NCI-H524 (cell line): ENCODE measurements around the gene TNFSF15.

Experiments used
- DNase-seq, 2 experiments: peaks; one replicate each; lab custom pipeline; 2025; lab: John Stamatoyannopoulos, UW

Gene TNFSF15

DNA sequence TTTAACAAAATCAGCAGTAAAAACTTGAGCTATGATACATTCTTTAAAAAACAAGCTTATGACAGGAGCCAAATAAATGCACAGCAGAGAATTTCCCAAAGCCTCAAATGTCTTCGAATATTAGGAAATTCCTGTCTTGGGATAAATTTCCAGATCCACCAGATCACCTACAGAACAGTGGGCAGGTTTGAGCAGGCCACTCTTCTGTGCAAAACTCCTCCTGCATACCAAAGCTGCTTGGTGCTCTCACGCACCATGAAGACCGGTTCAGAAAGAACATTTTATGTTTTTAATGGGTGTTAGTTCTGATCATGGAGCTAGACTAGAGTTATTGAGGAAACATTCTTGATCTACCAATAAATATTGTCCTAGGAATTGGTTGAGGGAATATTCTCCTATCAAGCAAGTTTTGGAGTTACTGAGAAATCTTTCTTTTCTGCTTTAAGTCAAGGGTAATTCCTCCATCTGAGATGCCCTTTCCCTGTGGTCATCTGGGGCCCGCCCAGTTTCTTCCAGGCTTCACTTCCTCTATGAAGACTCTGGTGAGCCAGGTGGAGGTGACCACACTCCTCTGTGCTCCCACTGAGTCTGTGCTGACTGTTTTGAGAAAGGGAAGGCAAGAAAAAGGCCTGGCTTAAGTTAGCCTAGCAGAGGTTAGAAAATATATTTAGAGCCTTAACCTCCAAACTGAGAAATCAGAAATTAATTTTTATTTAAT, 17.9 kb downstream of the TNFSF15 start:
- no peak for DNase-seq

DNA sequence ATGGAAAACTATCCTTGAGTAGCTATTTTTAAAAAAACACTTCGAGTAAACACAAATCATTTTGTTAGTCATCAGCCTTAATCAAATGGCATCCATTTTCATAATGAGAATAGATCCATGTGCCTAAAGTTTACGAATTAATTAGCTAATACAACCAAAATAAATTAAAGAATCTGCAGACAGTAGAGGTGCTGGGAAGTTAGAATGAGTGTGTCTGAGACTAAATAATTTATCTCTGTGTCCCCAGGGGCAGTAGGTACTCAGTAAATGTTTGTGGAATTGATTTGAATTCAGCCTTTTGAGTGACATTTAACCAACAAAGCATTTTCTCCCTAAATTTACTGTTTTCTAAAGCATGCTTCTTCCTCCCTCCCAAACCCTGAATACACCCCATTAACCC, 18.6 kb downstream of the TNFSF15 start:
- no peak for DNase-seq

DNA sequence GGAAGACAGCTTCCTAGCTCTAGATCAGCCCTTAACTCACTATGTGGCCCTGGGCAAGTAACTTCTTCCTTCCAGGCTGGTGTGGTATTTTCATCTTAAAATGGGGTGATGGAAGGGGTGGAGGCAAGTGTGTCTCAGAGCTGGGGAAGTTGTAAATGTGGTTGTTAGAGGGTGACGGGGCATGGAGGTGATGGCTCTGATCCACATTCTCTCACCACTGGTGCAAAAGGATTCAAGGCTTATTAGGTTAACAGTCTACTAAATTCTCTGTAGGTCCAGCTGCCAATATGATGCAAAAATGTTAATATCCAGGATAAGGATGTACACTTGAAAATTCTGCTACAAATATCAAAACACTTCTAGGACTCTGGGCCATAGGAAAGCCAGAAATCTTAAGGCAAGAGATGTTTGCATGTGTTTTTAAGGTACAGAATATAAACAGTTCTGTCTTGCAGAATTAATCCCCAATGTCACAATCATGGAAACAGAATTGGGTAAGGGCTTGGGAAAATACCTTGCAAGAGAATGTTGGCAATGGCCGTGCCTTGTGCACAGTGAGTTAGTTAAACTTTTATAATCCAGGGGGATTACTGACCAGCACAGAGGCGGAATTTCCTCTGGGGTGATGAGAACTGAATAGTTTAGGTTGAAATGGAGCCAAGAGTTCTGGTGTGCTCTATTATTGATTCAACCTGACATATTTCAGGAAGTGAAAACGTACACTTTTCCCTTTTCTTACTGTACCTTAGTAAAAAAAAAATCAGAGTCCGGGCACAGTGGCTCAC, 19.8 kb downstream of the TNFSF15 start:
- no peak for DNase-seq

DNA sequence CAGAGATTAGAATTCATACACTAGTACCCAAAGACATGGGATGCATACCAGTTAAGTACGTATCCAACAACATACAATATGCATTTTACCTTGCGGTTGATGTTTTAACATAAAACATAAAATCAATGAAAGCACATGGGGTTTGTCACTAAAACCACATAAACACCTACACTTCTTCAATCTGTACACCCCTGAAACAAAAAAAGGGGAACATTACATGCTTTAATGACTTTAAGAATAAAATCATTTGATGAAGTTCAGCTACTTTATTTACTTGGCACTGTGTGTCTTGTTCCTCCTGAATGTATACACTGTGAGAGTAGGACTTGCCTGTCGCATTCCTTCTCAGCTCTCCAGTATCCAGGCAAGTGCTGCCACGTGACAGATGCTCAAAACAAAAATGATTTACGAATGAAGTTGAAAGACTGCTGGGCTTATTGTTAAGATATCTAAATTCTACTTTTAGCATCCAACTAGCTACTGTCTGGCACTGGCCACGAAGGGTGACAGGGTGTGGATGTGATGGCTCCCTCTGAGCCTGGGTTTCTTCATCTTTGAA, 21.0 kb downstream of the TNFSF15 start:
- DNase-seq = no peak

DNA sequence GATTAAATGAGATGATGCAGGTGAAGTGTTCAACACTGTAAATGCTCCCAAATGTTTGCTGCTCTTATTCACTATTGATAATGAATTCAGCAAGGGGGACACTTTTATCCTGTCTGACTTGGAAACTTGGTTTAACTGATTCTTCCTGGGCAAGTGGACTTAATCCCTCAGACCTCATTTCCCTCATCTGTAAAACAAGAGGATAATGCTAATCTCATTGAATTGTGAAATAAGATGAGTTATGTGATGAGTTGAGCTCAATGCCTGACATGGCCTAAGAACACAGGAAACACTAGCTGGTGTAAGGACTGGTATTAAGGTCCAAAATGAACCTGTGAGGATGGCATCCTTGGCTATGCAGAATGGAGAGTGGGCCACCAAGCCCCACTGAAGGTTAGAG, 23.3 kb downstream of the TNFSF15 start:
- no peak for DNase-seq

DNA sequence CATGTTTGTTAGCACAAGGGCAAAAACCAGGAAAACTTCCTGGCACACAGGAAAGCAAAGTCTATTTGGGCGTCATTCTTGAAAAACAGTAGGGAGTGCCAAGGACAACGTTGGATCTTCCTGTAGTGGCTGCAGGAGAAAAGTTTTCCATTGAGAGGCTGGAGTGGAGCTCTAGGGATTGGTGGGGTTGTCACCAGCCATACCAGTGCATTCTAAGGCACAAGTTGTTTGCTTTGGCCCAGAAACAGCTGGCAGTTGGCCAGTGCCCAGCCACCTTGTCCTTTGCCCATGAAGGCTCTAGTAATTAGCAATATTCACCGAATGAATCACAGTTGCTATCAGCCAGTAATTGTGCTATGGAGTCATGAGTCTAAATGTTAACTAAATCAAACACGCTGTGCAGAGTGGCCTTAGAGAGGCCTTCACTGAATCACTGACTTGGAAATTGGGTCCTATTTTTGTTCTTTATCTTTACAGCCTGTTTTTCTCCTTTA, 26.4 kb downstream of the TNFSF15 start:
- DNase-seq = no peak

DNA sequence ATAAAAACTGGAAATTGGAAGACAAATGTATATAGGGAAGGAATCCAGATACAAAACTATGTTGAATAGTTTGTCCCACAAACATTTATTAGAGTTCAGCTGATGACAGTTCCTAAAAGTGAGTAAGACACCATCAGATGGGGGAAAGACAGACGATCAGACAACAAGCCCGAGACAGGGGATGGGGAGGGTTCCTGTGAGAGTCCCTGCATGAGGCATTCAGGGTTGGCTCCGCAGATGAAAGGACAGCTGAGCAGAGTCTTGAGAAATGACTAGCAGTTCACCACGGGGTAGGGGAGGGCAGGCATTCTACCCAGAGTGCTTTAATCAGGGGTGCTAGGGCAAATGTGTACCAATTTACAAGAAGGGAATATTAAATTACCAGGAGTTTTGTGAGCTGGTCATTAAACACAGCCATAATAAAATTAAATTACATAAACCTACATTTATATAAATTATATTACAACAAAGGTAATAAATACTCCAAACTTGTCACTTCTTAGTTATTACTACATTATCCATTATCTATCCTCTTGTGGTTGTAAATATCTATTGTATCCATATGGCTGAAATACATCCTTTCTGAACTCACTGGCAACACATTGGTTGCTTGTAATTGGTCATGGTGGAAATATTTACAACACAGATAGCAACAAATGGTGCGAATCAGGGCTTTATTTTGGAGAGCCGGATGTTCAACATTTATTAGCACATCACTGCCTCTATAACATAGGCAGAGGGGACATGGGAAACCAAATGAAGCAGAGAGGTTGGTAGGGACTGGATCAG, 27.8 kb downstream of the TNFSF15 start:
- no peak for DNase-seq

DNA sequence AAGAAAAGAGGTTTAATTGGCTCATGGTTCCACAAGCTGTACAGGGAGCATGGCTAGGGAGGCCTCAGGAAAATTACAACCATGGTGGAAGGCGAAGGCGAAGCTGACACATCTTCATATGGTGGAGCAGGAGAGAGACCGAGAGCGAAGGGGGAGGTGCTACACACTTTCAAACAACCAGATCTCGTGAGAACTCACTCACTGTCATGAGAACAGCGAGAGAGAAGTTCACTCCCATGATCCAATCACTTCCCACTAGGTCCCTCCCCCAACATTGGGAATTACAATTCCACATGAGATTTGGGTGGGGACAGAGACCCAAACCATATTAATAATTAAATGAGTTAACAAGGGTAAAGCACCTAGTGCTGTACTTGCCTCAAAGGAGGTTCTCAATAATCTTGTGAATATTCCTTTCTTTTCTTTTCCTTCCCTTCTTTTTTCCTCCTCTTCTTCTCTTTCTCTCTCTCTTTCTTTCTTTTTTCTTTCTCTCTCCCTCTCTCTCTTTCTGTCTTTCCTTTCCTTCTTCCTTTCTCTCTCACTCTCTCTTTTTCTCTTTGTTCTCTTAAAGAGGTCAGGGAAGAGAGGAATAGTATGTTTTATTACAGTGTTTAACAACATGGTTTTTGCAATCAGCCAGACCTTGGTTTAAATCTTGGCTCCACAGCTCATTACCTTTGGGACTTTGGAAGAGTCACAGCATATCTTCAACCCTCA, 29.0 kb downstream of the TNFSF15 start:
- no peak for DNase-seq

DNA sequence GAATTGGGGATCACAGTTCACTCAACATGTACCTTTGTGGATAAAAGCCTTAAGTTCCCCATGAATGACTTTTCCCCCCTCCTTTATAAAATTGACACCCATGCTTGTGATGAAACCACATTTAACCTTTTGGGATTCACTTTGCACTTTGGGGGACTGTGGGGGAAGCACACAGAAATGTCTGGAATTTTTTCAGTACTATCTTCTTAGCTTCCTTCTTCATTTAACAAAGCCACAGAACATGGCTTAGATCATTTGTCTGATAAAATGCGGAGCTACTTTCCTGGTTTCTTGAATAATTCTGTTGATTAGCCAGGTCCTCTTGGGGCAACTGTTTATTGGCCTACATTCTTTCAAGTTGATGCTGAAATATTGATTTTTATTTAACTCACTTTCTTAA, 29.9 kb downstream of the TNFSF15 start:
- no peak for DNase-seq

DNA sequence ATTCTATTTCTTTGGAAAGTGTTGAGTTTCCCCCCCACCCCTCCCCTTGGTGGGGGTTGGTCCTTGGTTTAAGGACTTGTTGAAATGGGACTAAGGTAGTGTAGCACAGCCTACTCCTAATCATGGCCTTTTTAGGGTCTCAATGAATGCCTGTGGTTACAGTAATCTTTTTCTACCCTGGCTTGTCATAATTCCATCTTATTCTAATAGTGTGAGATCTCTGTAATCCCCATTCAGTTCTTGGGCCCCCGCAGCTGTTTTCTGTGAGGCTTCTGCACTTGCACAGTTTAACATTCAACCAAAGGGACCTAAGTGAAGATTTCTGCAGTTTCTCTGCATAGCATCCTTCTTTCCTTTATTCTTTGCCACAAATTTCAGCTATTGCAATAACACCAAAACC, 30.7 kb downstream of the TNFSF15 start:
- DNase-seq = no peak

DNA sequence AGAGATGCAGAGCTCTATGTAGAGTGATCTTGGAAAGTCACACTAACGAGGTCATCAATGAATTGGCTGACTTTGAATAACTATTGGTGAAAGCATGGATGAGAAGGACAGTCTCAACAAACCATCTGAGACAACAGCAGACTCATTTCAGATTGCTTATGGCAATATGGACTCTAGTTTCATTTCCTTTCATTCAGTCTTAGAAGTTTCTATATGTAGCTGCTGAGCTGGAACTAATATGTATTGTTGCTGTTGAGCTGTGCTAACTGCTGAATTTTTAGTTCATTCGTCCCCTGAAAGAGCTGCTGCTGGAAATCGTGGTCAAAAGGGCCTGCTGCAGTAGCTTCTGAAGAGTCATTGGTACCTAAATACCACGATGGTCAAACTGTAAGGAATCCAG, 31.3 kb downstream of the TNFSF15 start:
- no peak for DNase-seq

DNA sequence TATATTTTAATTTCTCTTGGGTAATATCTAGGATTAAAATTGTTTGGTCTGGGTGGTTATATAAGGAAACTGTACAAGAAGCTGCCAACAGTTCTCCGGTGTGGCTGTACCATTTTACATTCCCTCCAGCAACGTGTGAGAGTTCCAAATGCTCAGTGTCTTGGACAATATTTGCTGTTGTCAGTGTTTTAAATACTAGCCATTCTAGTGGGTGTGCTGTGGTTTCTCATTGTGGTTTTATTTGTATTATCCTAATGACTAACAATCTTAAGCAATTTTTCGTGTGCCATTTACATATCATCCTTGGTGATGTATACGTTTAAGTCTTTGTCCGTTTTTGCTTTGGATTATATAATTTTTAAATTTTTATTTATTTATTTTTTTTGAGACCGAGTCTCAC, 34.0 kb downstream of the TNFSF15 start:
- DNase-seq = no peak

DNA sequence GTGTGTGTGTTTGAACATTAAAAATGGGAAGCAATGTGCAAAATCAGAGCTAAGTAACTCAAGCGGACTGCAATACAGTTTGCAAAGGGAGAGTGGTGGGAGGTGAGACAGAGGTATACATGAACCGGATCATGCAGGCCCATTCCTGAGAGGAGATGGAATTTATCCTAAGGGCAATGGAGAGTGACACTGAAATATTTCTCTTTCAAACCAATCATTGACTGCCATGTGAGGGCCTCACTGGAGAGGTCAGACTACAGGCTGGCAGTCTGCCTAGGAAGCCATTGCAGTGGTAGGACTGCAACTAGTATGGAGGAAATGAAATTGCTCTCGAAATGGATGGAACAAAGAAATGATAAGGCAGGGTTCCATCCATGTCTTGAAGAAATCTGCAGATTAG, 34.8 kb downstream of the TNFSF15 start:
- DNase-seq = no peak

DNA sequence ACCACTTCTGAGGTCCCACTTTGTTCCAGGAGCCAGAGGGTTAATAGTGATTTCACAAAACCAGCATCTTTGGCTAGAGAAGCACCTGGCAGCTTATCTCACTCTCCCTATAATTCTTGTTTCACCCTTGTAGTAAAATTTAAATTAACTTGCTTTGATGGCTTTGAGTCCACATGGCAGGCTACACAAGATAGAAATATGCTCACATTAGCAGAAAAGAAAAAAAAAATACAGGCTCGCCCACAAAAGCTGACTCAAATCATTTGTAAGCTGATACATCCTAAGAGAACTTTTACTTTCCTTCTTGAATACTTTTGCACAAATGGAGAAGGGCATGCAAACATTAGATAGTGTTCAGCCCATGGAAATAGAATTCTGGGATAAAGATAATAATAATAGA, 36.2 kb downstream of the TNFSF15 start:
- DNase-seq = no peak

DNA sequence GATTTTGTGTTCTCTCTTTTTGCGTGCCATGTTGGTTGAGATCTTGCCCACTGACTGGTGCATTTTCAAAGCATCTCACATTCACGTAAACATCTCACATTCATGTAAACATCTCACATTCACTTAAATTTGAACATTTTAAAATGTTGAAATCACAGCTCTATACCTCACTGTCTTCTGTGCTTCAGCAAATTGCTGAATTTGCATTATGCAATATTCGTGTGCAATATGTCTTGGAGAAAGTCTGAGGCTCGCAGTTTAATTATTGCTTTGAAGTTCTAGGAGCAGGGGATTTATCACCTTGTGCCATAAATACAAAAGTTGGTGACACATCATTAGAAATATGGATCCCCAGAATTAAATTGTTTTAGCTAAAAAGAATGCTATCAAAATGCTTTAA, 42.6 kb downstream of the TNFSF15 start:
- no peak for DNase-seq

DNA sequence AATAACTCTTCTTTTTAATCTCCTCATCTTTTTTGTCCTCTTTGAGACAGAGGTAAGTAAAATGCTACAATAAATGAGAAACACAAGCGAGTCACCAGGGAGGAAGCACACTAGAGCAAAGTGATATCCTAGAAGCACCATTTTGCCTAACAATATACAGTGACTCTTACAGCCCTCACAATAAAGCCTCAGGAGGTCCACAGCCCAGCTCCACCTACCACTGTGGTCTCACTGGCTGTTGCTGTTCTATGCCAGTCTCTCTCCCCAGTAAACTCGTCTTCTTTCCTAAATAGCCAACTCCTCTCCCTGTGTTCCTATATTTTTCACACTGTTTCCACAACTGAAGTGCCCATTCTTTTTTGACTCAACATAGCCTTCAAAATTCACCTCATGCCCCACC, 44.3 kb downstream of the TNFSF15 start:
- DNase-seq = no peak

DNA sequence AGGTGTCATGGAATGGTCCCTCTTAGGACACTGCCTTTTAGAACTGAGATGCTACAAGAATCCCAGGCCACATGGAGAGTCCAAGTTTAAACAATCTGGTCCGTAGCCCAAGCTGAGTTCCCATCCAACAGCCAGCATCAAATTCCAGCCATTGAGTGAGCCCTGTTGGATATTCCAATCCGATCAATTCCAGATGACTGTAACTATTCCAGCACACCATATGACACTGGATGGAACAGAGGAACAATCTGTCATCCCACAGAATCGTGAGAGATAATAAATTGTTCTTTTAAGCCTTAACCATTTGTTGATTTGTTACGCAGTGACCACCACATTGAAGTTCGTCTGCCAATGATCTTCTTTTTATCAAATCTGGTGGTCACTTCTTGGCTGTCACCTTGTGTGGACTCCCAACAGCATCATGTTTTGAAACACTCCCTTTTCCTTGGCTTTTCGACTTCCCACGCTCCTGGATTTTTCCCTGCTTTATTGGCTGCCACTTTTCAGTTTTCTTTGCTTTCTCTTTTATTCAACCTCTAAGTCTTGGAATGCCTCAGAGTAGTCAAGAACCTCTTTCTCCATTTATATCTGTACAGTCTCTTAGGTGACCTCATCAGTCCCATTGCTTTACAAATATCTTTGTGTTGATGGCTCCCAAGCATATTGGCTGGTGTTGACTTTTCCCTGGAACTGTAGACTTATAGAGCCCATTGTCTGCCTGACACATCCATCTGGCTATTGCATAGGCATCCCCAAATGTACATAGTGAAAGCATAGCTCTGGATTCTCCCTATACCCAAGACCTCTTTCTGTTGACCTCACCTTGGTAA, 46.1 kb downstream of the TNFSF15 start:
- no peak for DNase-seq

DNA sequence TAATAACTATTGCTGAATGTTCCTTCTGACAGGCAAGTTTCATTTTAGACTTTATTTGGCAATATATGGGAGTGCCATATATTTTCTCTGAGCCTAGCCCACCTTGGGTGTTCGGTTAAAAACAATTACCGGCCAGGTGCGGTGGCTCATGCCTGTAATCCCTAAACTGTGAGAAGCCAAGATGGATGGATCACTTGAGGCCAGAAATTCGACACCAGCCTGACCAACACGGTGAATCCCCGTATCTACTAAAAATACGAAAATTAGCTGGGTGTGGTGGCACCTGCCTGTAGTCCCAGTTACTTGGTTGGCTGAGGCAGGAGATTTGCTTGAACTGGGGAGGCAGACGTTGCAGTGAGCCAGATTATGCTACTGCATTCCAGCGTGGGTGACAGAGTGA, 47.9 kb downstream of the TNFSF15 start:
- DNase-seq = no peak

DNA sequence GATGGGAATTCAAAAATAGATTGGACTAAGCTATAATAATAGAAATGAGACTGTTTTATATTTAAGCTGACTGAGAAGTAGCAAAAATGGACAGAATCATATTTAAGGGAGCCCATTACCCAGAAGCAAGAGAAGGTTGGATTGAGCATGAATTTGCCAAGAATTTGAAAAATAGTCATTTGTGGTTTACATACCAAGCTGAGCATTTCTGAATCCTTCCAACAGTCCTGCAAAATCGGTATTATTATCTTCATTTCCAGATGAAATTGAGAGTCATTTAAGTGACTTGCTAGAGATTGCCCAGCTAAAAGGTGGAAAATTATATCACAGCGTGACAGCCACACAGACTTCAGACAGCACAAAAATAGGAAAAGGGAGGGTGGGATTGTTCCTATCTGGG, 48.4 kb downstream of the TNFSF15 start:
- no peak for DNase-seq

DNA sequence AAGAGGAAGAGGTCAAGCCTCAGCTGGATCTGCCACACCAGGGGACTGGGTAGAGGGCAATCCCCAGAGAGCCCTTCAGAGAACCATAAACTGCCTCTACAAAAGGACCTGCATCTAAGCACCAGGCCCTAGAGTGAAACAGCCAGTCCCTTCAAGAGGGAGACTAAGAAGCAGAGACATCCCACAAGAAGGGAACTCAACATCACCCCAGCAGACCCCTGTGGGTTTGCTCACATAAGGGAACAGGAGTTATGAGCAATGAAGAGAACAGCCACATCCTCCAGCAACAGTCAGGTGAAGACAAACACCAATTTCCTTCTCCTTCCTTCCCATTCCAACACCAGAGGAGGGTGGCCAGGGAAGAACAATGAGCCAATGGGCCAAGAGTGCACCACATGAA, 48.9 kb downstream of the TNFSF15 start:
- DNase-seq = no peak

DNA sequence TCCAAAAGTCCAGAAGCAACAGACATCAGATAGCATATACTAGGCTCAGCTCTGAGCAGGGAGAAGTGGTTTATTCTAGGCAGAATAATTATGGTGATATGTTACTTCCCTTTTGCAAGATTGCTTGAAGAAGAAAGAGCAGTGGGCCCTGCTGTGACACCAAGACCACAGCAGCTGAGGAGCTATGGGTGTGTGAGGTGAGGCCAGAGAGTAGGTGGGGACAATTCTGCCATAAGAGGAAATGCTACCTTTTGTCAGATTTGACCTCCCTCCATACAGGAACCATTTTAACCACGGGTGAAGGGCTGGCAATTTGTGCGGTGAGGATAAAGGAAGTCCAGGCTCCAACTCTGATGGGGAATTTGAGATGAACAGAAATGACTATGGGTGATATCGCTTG, 51.3 kb downstream of the TNFSF15 start:
- DNase-seq = no peak
